Posterior vena cava (tissue), 2 donors: Measurements from ENCODE around the gene SLC39A7. TPM values are rescaled to one million over a fixed set of nuclear protein-coding genes. Genes with fewer than 3 reads are reported as not detected.
A peak's percentile ranks its signal among the peaks of the same experiment; 100 is the strongest.

Experiments used
- DNase-seq: peaks from one replicate; pipeline ENCODE4 v3.0.0-alpha.2; 2020; ENCODE audit warnings: low spot score
- intact Hi-C, 2 donors: fragments of 100-400 bp; cut with DNase I; formaldehyde crosslinking; loops; one replicate each; pipeline versions ENCODE4 v1.14.1 to v1.14.2; 2022 to 2023
- total RNA-seq, 2 donors: library from RNA; stranded (reverse); fragmentation: NEBNext Ultra II Directional; extraction: Animal tissue kit (Norgen Biotek cat#: 25700); gene quantifications; one replicate each; pipeline ENCODE4 v1.2.1, GENCODE V29; 2021
- donor health status: DM: yes; HTN: yes; CAD: no.
- donor health status: DM: yes; HTN: yes; CAD: no.

Gene SLC39A7
- total RNA-seq, 2 donors from 2014 or later = 79.4 to 86.2 TPM

DNA sequence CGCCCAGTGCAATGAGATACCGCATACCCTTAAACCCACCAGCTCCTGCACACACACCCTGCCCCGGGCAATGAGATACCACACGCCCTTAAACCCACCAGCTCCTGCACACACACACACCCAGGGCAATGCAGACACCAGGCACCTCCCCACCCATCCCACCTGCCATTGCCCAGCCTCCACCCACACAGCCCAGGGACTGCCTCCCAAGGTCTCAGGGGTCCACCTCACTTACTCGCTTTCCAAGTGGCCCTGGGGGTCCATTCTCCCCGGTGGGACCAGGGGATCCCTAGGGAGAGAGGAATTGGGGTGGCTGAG is 32.4 kb upstream of the SLC39A7 start:
- intact Hi-C loops = loop anchor here in 1 of 2 donors (10.0 kb wide), 1 partner anchor 77 kb away; no protein-coding TSS in a partner anchor
- DNase-seq = peak; percentile 46

DNA sequence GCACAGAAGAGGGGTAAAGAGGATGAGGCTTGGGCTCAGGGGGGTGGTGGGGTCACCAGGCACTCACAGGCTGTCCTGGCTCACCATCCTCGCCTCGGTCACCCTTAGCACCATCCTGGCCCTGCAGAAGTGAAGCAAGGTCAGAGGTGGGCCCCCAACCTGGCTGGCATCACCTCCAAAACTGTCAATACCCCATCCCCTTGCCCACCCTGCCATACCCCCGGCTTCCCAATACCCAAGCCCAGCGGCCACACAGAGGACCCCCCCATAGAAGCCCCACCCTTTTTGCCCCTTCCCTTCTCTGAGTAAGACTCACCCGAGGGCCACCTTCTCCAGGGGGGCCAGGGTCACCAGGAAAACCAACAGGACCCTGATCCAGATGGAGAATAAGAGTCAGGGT is 32.0 kb upstream of the SLC39A7 start:
- DNase-seq = peak; percentile 61
- intact Hi-C loops = loop anchor here in 1 of 2 donors (10.0 kb wide), 1 partner anchor 76 kb away; no protein-coding TSS in a partner anchor

DNA sequence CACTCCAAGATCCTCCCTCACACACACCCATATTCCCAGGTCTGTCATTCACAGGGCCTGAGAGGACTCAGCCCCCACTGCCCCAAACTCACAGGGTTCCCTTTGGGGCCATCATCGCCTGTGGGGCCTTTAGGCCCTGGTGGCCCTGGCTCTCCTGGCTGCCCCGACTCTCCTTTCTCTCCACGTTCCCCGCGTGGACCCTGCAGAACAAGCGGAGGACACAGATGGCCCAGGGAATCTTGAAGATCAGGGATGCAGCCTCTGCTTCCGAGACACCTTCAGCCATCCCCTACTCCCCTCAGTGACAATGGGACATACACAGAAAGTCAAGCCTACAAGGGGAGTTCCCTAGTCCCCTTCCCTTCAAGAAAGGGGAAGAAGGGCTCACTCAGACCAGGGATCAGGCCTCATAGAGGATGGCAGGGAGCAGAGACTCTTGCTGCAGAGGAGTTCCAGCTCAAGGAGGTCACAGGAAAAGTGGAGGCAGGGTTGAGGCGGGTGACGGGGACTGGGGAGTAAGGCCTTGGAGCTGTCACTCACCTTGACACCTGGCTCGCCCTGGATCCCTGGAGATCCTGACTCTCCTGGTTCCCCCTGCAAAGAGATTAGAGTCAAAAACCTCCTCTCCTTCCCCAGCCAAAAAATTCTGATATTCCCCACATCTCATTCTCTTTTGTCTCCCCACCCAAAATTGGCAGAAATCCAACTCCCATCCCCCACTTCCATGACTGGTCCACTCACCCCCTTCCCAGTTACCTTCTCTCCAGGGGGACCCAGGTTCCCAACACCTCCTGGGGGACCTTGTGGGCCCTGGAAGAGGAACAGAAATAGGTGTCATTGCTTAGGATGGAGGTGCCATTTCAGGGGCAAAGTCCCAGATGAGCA is 31.1 kb upstream of the SLC39A7 start:
- intact Hi-C loops = loop anchor here in 1 of 2 donors (10.0 kb wide), 1 partner anchor 75 kb away; no protein-coding TSS in a partner anchor
- DNase-seq = no peak

DNA sequence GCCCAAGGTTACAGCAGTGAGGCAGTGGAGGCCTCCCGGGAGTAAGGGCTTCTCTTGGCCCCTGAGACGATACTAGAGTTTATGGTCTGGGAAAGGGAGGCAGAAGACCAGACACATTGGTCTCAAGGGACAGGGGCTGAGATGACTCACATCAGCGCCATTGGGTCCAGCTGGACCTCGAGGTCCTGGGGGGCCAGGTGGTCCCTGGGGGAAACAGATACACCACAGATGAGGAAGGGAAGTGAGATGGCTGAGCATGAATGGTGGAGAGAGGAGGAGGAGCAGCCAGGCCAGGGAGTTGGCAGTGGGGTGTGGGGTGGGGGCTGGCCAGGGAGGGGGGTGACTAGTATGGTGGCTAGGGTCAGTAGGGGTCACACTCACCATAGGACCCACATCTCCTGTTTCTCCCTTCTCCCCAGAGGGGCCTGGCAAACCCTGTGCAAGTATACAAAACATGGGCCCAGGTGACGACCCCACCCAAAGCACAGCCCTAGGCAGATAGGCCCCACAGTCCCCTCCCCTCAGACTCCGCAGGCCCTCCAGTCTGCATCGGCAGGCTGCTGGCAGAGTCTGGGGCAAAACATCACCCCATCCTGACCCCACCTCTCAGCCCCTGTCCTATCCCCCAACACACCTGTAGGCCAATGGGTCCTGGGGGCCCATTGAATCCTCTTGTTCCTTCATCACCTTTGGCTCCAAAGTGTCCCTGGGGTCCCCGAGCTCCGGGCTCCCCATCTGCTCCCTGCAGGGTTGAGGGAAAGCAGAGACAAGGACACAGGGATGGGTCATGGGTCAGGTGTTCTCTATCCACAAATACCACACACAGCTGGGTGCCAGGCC is 30.3 kb upstream of the SLC39A7 start:
- intact Hi-C loops = no loop called here
- DNase-seq = peak; percentile 64

DNA sequence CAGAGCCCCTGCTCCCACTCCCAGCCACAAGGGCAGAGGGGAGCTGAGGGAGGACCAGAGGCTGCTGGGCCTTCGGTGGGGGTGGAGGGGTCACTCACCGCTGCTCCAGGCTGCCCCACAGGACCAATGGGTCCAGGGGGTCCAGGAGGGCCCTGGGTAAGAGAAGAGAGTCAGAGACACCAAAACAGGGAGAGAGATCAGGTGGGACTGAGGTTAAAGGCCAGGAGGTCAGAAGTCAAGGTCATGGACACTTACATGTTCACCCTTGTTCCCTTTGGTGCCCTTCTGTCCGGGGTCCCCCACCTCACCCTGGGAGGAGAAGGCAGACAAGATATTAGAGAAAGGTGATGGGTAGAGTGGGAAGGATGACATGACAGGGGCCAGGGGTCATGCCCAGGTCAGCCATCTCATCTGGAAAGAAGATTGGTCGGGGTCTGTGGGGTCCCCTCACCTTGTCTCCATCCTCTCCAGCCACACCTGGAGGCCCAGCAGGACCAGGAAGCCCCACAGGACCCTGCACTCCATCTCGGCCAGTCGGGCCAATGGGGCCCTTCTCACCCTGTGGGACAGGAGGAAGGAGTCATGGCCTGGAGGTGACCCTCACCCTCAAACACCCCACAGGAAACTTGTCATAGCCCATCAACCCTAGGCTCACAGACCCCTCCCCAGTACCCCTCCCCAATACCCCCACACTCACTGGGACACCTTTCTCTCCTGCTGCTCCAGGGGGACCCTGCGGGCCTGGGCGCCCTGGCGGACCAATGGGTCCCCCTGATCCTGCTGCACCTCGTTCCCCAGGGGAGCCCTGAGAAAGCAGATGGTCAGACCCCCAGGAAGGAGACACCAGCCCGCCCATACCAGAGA is 29.4 kb upstream of the SLC39A7 start:
- intact Hi-C loops = no loop called here
- DNase-seq = peak; percentile 70

DNA sequence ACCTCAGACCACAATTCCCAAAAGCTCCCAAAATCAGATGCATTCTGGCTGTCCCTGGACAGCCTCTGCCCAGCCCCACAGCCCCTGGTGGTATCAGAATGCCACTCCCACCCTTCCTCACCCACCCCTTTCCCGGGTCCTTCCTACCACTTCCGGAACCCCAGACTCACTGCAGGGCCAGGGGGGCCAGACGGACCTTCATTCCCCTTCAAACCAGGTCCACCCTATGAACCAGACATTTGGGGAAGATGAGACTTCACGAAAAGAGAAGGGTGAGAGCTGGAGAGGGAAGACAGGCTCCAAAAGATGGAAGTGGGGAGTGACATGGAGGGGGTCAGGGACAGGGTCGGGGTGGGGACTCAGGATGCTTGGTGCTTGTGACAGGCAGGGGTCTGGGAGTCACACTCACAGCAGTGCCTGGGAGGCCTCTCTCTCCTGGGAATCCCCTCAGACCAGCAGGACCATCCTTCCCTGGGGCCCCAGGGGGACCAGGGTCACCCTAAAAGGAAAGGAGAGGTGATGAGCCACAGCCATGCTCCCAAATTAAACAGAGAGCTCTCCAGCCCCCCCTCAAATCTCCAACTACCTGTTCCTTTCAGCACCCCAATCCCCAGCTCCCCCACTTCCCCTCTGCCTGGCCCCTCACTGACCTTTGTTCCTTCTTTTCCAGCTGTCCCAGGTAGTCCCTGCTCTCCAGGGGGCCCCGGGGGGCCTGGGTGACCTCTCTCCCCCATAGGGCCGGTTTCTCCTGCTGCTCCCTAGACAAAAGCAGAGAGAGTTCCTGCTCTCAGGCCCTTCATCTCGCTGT is 28.6 kb upstream of the SLC39A7 start:
- intact Hi-C loops = no loop called here
- DNase-seq = no peak

DNA sequence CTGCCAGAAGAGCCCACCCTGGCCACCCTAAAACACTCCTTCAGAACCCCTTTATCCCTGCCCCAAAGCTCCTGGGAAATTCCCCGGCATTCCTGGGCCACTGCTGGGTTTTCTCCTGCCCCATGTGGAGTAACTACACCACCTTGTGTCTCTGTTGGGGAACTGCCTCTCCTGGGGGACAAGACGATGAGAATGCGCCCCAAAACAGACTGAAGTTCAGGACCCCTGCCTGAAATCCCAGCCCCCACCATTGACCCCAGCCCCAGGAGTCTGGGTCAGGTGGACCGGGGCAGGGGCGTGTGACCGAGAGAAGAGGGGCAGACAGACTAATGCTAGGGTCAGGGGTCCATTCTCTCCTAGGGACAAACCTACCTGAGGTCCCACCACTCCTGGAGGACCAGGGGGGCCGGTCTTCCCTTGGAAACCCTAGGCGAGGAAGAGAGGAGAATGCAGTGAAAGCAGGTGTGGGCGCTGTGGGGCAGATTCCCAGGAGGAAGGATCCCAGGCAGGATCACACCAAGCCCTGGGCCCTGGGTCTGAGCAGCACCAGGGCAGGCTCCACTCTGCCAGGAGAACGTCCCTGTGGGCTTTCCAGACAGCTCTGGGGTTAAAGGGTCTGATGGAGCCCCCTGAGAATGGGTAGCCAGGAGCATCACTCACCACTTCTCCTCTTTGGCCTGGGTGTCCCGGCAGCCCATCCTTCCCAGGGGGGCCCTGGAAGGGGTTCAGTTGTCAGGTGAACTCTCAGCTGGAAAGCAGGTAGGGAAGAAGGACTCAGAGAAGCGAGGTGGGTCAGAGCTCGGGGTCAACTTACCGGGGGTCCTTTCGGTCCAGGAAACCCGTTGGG is 27.8 kb upstream of the SLC39A7 start:
- intact Hi-C loops = no loop called here
- DNase-seq = peak; percentile 68

DNA sequence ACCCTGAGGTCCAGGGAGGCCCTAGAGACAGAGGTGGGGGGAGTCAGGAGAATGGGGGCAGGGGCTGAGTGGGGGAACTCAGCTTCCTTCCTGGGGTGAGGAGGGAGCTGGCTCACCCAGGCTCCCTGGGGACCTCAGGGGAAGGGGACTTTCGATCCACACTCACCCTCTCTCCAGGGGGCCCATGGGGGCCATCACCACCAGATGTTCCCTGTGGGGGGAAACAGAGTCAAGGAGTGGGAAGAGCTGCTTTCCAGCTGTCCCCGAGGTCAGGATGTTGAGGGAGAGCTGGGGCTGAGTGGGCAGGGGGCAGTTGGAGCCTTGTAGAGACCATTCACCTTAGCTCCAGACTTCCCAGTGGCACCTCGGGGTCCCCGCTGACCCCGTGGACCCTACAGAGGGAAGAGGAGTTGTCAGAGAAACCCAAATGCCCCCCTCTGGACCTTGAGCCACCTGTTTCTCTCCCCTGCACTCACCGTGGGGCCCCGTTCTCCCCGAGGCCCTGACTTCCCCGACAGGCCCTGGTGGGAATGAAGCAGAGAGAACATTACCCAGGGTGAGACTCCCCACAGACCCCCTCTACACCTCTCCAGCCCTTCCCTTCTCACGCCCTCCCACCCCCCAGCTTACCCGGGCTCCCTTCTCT is 27.0 kb upstream of the SLC39A7 start:
- intact Hi-C loops = no loop called here
- DNase-seq = peak; percentile 54

DNA sequence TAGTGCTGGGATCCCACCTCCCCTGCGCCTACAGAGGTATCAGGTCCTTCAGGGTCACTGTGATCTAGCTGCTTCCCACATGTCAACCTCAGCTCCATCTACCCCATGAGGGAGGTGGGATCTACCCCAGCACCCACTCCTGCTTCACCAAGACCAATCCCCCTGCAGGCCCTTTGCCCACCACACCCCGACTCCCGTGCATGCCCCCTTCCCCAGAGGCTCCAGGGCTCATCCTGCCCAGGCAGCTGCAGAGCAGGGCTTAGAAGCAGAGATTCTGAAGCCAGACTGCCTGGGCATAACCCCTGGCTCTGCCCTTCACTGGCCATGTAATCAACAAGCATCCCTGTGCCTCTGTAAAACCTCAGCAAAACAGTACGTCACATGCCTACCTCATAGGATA is 25.9 kb upstream of the SLC39A7 start:
- no peak for DNase-seq
- intact Hi-C loops = no loop called here

DNA sequence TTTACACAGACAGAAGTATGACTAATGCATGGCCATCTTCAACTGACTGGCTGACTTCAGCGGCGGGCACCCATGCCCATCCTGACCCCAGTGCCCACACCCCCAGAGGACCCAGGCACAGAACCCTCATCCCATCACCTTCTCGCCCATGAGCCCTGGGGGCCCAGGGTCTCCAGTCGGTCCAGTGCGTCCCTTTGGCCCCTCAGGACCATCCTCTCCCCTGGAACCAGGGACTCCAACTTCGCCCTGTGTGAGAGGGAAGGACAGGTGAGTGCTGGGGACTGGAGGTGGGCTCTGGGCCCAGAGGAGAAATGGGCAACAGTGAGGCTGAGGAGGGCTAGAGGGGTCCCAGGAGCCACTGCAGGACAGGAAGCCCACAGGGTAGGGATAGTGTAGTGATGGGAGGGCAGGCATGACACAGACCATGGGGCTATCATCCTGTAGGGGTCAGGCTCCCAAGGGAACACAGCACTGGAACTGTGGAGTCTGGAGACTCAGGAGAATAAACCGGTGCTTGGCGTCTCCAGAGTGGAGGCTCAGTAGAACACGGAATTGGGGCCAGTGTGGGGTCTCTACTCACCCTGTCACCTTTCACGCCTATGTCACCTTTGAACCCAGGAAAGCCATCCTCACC is 25.1 kb upstream of the SLC39A7 start:
- intact Hi-C loops = no loop called here

DNA sequence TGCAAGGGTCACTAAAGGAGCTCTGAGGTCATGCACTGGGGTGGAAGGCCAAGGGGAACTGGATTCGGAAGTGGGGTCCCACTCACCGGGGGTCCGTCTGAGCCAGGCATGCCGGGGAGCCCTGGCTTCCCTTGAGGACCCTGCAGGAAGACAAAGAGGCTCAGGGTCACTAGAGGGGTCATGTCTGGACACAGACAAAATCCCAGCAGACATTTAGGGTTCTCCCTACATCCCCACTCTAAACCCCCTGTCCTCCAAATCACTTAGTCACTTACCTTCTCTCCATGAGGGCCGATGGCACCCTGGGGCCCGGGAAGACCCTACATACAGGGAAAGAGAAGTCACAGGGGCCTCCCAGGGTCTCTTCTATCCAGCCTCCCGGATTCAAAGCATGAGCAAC is 23.8 kb upstream of the SLC39A7 start:
- no peak for DNase-seq
- intact Hi-C loops = no loop called here

More for the DNA sequence above, 25.1 kb upstream of the SLC39A7 start:
- DNase-seq = peak; percentile 63

DNA sequence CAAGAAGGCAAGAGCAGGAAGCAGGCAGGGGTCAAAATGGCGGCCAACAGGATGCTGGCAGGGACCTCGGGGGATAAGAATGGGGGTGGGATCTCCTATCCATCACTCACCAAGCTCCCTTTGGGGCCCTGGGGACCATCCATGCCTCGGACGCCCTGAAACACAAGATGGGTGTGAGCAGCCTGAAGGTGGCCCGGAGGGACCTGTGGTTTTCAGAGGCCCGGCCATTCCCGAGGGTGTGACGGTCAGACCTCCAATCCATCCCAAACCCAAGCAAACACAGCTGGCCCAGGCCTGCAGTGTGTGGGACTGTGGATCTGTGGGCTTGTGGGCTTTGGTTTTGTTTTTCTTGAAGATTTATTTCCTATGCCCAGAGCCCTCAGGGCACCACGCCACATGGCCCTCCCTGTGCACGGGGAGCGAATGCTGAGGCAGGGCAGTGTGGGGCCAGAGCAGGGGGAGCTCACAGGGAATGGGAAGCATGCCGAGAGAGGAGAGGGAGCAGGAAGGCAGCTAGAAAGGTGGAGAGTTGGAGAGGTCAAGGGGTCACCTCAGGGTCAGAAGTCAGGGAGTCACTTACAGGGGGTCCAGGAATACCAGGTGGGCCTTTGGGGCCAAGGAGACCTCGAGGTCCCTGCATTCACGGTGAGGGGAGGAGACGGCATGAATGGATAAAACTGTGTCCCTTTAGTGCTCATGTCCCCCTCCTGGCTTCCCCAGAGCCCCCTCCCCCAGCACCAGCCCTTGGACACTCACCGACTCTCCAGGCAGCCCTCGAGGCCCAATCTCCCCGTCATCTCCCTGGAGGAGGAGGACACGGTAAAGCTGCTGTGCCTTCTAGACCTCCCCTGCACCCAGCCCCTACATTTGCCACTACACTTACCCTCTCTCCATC is 22.9 kb upstream of the SLC39A7 start:
- intact Hi-C loops = no loop called here
- DNase-seq = peak; percentile 74

DNA sequence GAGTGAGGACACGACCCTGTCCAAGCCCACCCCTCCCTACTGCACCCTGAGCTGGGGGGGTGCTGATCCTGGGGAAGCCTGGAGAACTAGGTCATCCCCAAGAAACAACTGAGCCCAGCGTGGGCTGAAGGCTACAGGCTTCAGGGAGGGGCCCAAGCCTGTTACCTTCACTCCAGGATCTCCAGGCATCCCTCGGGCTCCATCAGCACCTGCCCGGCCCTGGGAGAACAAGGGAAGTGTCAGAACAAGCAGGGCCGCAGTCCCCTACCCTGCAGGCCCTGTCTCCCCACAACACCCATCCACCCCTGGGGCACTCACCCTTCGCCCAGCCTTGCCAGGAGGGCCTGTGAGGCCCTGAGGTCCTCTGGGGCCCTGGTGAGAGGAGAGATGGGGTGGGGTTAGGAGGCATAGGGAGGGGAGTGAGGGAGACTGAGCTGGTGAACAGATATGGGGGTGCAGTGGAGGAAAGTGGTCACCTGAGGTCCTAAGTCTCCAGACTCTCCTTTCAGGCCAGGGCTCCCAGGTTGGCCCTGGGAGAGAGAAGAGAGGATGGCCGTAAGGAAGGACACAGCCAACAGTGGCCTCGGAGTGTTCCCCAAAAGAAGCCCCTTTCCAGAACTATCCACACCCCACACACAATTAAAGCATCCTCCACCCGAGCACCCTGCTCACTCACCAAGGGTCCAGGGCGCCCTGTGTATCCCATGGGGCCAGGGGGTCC is 21.8 kb upstream of the SLC39A7 start:
- intact Hi-C loops = no loop called here
- peak; percentile 61 for DNase-seq

DNA sequence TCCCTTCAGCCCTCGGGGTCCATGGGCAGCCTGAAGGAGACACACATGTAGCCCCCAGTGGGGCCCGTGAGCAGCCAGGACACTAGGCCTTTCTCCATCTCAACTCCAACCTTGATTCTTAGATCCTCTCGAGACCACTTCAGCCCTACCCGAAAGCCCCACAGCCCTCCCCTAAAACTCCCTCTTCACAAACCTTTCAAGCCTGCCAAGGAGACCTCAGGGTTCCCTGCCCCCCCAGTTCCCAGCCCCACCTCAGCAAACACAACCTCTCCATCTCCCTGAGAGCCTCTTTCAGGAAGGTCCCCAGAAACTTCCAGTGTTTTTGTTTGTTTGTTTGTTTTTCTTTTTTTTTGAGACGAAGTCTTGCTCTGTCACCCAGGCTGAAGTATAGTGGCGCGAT is 19.5 kb upstream of the SLC39A7 start:
- DNase-seq = peak; percentile 61
- intact Hi-C loops = no loop called here

DNA sequence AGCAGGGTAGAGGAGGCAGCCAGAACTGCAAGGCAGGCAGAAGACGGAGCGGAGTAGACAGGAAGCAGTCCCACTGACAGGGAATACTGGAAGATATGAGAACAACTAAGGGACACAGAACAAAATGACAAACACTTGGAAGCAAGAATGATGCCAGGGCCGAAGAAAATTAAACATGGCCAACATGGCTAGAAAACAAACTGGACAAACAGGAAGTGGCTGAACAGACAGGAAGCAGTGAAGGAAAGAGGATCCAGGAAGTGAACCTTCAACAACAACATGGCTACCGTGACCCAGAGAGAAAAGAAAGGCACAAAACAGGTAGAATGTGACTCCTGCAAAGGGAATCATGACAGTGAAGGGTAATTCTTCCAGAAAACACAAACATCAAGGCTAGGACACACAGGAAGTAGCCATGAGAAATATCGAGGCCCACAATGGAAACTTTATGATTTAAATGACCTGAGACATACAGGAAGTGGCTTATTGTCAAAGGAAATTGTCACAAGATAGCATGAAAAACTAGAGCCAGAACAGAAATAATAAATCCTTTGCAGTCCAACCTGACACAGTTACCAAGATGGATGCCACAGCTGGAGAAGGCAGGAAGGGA is 17.5 kb upstream of the SLC39A7 start:
- DNase-seq = no peak
- intact Hi-C loops = no loop called here
